BJ (cell line): Measurements from ENCODE around the gene ZFP2. TPM values are rescaled to one million over a fixed set of nuclear protein-coding genes. Genes with fewer than 3 reads are reported as not detected.

ENCODE experiments used
- CTCF ChIA-PET: fragments of 350-600 bp; formaldehyde crosslinking; extraction: SDS; loops from one replicate; lab custom pipeline; 2021; ENCODE audit warnings: antibody characterized with exemption, inconsistent platforms; lab: Yijun Ruan, JAX
- POLR2A ChIA-PET: fragments of 300-600 bp; sonication (Branson Sonifier 250); formaldehyde crosslinking; extraction: SDS; loops from one replicate; lab custom pipeline; 2021; ENCODE audit warnings: antibody characterized with exemption; lab: Charles Lee
- DNase-seq: peaks from one replicate; pipeline ENCODE4 v3.0.0-alpha.2; 2011; ENCODE audit warnings: low read depth
- H3K27me3 ChIP-seq: 2 replicates; pipeline ENCODE4 v1.6.0; 2011; ENCODE audit warnings: low read length; ENCODE audit not compliant: control insufficient read depth, insufficient read depth
- H3K36me3 ChIP-seq: 2 replicates; pipeline ENCODE4 v1.5.1; 2011; ENCODE audit warnings: low read length; ENCODE audit not compliant: control insufficient read depth, insufficient read depth
- H3K4me3 ChIP-seq: 2 replicates; pipeline ENCODE4 v1.5.1; 2011; ENCODE audit warnings: low read depth, mild to moderate bottlenecking, control low read depth, low read length
- polyA plus RNA-seq: library from polyadenylated mRNA; depleted of rRNA; stranded (reverse); fragments of >200 nt; gene quantifications from 2 replicates; pipeline ENCODE4 v1.2.3, GENCODE V29; 2011; rRNA removed
- TF ChIP-seq, protein P1 (sequence below): IDR thresholded peaks from 2 replicates; pipeline ENCODE4 v1.5.1; 2011; ENCODE audit warnings: low read depth, mild to moderate bottlenecking, control low read depth, inconsistent platforms, low read length, moderate library complexity; ENCODE audit not compliant: insufficient read depth

The ZFP2 gene
- polyA plus RNA-seq, 1 experiment: 0.17 TPM

DNA sequence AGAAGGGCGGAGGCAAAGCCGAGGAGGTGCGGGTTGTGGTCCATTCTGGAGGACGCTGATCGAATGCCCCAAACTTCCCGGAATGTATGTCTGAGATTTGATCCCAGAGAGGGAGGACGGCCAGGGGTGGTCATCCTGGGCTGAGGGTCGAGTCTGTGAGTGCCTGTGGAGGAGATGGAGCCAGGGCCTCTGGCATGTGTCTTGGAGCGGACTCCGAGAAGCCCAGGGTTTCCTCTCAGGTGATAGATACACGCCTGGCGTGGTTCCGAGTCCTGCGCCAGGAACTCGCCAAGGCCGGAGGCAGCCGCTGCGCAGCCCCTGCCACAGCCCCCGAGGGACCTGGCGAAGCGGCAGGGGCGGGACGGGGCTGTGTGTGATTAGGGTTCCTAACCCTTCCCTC, 45.6 kb downstream of the ZFP2 start:
- no peak for DNase-seq
- peak overlapping the region; percentile 53 for H3K4me3 ChIP-seq

DNA sequence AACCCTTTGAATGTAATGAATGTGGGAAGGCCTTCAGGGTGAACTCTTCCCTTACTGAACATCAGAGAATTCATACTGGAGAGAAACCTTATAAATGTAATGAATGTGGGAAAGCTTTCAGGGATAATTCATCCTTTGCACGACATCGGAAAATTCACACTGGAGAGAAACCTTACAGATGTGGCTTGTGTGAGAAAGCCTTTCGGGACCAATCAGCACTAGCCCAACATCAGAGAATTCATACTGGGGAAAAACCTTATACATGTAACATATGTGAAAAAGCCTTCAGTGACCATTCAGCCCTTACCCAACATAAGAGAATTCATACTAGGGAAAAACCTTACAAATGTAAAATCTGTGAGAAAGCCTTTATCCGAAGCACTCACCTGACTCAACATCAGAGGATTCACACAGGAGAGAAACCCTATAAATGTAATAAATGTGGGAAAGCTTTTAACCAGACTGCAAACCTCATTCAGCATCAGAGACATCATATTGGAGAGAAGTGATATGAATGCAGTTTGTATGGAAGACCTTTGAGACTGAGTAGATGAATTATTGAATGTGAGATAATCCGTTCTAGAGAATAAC, 69.8 kb downstream of the ZFP2 start:
- TF ChIP-seq, protein P1, sequence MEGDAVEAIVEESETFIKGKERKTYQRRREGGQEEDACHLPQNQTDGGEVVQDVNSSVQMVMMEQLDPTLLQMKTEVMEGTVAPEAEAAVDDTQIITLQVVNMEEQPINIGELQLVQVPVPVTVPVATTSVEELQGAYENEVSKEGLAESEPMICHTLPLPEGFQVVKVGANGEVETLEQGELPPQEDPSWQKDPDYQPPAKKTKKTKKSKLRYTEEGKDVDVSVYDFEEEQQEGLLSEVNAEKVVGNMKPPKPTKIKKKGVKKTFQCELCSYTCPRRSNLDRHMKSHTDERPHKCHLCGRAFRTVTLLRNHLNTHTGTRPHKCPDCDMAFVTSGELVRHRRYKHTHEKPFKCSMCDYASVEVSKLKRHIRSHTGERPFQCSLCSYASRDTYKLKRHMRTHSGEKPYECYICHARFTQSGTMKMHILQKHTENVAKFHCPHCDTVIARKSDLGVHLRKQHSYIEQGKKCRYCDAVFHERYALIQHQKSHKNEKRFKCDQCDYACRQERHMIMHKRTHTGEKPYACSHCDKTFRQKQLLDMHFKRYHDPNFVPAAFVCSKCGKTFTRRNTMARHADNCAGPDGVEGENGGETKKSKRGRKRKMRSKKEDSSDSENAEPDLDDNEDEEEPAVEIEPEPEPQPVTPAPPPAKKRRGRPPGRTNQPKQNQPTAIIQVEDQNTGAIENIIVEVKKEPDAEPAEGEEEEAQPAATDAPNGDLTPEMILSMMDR: no peak
- DNase-seq: no peak
- no peaks in the 10 kb centered on the region for H3K36me3 ChIP-seq
- H3K4me3 ChIP-seq: no peak overlapping the region
- ChIA-PET POLR2A (no interaction called here), CTCF (no interaction called here)
- H3K27me3 ChIP-seq: no peaks in the 10 kb centered on the region

More for the DNA sequence above, 45.6 kb downstream of the ZFP2 start:
- ChIA-PET CTCF (no interaction called here), POLR2A (no interaction called here)
- TF ChIP-seq, protein P1: no peak
- H3K27me3 ChIP-seq: no peaks in the 10 kb centered on the region
- no peaks in the 10 kb centered on the region for H3K36me3 ChIP-seq

DNA sequence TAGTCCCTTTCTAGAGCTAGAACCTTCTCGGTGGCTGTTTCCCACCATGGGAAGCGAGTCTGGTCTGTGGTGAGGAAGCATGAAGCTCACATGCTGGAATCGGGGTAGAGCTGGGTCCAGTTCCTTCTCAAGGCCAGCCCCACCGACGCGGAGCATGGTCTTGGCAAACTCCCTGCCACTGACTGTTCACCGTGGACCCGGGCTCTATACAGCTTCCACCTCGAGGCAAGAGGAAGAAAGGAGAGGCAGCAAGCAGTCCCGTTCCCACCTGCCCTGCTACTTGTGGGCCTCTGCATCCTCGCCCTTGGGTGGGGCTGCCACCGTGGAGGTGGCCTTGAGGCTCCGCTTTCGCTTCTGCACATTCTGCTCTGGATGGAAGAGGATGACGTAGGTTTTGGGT, 85.7 kb downstream of the ZFP2 start:
- TF ChIP-seq, protein P1: no peak
- ChIA-PET CTCF (no interaction called here), POLR2A (no interaction called here)
- Histone ChIP-seq H3K4me3 (no peak overlapping the region), H3K36me3 (no peaks in the 10 kb centered on the region), H3K27me3 (no peaks in the 10 kb centered on the region)
- no peak for DNase-seq

Other genes with a start within 250 kb of the ZFP2 start
- gene ZNF354A, start 165.3 kb upstream of the ZFP2 start, polyA plus RNA-seq: 5.1 and 7.5 TPM in 2 replicates
- 6.5 and 7.1 TPM in 2 replicates for gene ZNF354B, start 36.0 kb upstream of the ZFP2 start, polyA plus RNA-seq
- gene ZNF454, start 45.3 kb downstream of the ZFP2 start, polyA plus RNA-seq: 0.15 and 0.21 TPM in 2 replicates
- not detected in 2 replicates for gene GRM6, start 99.4 kb downstream of the ZFP2 start, polyA plus RNA-seq
- 2.1 and 2.2 TPM in 2 replicates for gene ZNF879, start 127.9 kb downstream of the ZFP2 start, polyA plus RNA-seq
- 2.0 and 3.2 TPM in 2 replicates for gene ZNF354C, start 164.5 kb downstream of the ZFP2 start, polyA plus RNA-seq